ENCODE measurements around the gene EFNA3. TPM values are rescaled to one million over a fixed set of nuclear protein-coding genes. Genes with fewer than 3 reads are reported as not detected.

The EFNA3 gene
- total and polyA plus RNA-seq, 2 experiments from 2014 or later: 5.5 to 13.1 TPM

DNA sequence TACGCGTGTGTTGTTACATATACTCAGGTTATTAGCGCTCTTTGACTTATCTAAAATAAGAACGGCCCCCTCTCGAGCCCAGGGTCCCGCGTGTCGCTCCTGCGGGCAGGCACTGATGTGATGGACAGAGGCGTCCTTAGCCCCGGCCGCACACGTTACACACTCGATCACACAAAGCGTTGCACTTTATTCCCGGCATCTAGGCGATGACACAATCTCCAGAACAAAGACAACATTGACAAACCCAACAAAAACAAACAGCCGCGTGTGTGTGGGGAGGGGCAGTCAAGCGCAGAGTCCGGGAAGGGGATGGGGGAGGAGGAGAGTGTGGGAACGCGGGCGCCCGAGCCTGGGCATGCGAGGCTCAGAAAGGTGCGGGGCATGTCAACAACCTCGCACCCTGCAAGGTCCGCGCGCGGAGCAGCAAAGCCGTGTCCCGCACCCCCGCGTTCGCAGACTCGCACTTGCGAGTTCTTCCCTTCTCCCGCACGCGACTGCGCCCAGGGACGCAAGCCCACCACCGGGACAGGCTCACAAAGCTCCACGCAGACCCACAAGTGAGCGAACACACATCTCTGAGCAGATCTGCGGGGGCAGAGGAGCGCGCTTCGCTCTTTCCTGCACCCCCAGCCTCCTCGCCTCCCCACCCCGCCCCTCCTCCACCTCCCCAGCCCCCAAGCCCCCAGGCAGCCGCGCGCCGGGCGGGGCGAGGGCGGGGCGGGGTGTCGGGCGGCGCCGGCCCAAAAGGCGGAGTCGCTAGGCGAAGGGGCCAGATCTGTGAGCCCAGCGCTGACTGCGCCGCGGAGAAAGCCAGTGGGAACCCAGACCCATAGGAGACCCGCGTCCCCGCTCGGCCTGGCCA is 48.7 kb downstream of the EFNA3 start, which contains the start of gene EFNA1:
TSS of gene EFNA1 (plus strand) at position 772 of the 862 bp plus-strand sequence. CDS start 102 bp downstream, outside the sequence.
- Histone ChIP-seq H3K4me2 (peak within 1 kb of the TSS; percentile 98), H2AFZ (peak within 1 kb of the TSS; percentile 55), H4K20me1 (ENCODE audit: insufficient read depth, poor library complexity, severe bottlenecking) (no peaks in the 10 kb centered on the region), H3K79me2 (peaks cover 43% of the 10 kb centered on the region), H3K9me2 (replicated peaks; ENCODE audit: insufficient read depth) (no peaks in the 10 kb centered on the region), H3K27me3 (no peaks in the 10 kb centered on the region), H3K9me3 (ENCODE audit: low read depth) (no peaks in the 10 kb centered on the region), H3K27ac (peak within 1 kb of the TSS; percentile 97), H3K36me3 (replicated peaks; ENCODE audit: insufficient read depth, low read depth) (no peaks in the 10 kb centered on the region), H3K4me3 (peak within 1 kb of the TSS; percentile 45), H3K4me1 (ENCODE audit: insufficient read depth) (peaks cover 35% of the 10 kb centered on the region)
- WGBS (ENCODE audit: low lambda C conversion rate, missing lambda C conversion rate): 2% methylated on average over 47 of the region's 76 CpGs
- no peak for TF ChIP-seq EZH2phosphoT487 (IDR thresholded peaks at IDR 0.05; ENCODE audit: low read depth, severe bottlenecking, unreplicated experiment)
- no peak for TF ChIP-seq EZH2 (IDR thresholded peaks at IDR 0.05; ENCODE audit: borderline replicate concordance)
- TF ChIP-seq, protein P1, sequence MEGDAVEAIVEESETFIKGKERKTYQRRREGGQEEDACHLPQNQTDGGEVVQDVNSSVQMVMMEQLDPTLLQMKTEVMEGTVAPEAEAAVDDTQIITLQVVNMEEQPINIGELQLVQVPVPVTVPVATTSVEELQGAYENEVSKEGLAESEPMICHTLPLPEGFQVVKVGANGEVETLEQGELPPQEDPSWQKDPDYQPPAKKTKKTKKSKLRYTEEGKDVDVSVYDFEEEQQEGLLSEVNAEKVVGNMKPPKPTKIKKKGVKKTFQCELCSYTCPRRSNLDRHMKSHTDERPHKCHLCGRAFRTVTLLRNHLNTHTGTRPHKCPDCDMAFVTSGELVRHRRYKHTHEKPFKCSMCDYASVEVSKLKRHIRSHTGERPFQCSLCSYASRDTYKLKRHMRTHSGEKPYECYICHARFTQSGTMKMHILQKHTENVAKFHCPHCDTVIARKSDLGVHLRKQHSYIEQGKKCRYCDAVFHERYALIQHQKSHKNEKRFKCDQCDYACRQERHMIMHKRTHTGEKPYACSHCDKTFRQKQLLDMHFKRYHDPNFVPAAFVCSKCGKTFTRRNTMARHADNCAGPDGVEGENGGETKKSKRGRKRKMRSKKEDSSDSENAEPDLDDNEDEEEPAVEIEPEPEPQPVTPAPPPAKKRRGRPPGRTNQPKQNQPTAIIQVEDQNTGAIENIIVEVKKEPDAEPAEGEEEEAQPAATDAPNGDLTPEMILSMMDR (IDR thresholded peaks at IDR 0.05; ENCODE audit: poor library complexity): no peak
- peak; percentile 88 for DNase-seq (ENCODE audit: low spot score)

DNA sequence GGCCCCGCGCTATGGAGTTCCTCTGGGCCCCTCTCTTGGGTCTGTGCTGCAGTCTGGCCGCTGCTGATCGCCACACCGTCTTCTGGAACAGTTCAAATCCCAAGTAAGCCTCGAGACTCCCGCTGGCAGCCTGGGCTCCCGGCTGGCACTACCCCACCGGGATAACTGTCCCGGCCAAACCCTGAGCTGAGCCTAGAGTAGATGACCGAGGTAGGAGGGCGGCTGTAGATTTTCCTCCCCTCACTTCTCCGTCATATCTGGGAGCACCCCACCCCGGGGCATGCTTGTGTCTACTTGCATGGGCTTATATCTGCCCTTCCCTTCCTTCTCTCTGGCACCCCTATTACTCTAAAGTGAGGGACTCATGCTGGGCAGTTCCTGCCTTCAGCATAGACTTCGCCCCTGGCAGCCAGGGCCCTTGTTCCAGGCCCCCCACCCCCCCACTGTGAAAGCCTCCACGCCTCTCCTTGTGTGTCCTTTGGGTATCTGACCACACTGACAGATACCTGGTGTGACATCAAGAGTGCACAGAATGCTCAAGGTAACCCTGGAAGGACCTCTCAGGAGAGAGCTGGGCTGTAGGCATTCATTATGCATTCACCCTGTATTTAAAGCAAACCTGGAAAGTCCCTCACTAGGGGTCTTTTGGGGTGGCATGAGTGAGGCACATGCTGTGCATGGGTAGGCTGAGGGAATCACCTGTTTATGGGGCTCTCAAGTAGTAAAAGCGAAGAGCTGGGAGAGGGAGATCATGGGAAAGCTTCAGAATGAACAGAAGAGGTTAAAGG is 49.5 kb downstream of the EFNA3 start:
- Histone ChIP-seq H3K4me2 (peak overlapping the region; percentile 98), H3K9me3 (ENCODE audit: low read depth) (no peaks in the 10 kb centered on the region), H3K27me3 (no peaks in the 10 kb centered on the region), H3K27ac (peak overlapping the region; percentile 97), H4K20me1 (ENCODE audit: insufficient read depth, poor library complexity, severe bottlenecking) (no peaks in the 10 kb centered on the region), H3K79me2 (peaks cover 47% of the 10 kb centered on the region), H2AFZ (no peak overlapping the region), H3K9me2 (replicated peaks; ENCODE audit: insufficient read depth) (no peaks in the 10 kb centered on the region), H3K4me1 (ENCODE audit: insufficient read depth) (peaks cover 35% of the 10 kb centered on the region), H3K4me3 (peak overlapping the region; percentile 45), H3K36me3 (replicated peaks; ENCODE audit: insufficient read depth, low read depth) (no peaks in the 10 kb centered on the region)
- TF ChIP-seq EZH2phosphoT487 (IDR thresholded peaks at IDR 0.05; ENCODE audit: low read depth, severe bottlenecking, unreplicated experiment): no peak
- TF ChIP-seq EZH2 (IDR thresholded peaks at IDR 0.05; ENCODE audit: borderline replicate concordance): no peak
- WGBS (ENCODE audit: low lambda C conversion rate, missing lambda C conversion rate): 6% methylated on average over 17 of the region's 17 CpGs
- no peak for DNase-seq (ENCODE audit: low spot score)

DNA sequence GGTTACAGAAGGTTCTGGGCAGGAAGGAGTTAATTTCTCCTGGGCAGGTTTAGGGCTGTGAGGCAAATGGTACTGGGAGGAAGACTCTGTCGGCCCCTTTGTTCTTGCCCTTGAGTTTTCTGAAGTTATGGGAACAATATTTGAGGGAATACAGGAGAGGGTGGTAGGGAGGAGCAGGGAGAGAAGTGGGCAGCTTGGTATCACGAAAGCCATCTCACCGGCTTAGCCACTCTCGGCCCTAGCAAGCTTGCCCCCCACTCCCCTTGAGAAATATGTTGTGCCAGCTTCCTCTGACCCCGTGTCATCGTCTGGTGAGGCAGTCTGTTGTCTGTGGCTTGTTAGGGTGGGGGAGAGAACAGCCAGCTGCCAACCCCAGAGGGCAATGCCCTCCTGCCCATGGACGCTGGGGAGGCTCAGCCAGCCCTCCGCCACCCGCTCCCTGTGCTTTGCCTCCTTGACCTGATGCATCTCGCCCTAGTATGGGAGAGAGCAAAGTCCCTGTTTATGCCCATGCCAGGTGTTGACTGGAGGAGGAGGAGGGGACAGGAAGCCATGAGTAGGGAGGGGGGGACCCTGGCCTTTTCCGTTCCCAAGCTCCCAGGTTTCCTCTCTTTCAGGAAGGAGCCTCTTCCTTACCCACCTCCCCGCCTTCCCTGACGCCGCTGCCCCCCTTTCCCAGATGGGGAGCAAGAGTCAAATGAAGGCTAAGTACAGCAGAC is 50.3 kb downstream of the EFNA3 start:
- Histone ChIP-seq H3K27ac (peak overlapping the region; percentile 97), H3K36me3 (replicated peaks; ENCODE audit: insufficient read depth, low read depth) (no peaks in the 10 kb centered on the region), H3K4me1 (ENCODE audit: insufficient read depth) (peaks cover 37% of the 10 kb centered on the region), H3K27me3 (no peaks in the 10 kb centered on the region), H4K20me1 (ENCODE audit: insufficient read depth, poor library complexity, severe bottlenecking) (no peaks in the 10 kb centered on the region), H3K4me2 (peak overlapping the region; percentile 98), H2AFZ (no peak overlapping the region), H3K4me3 (peak overlapping the region; percentile 45), H3K79me2 (peaks cover 47% of the 10 kb centered on the region), H3K9me3 (ENCODE audit: low read depth) (no peaks in the 10 kb centered on the region), H3K9me2 (replicated peaks; ENCODE audit: insufficient read depth) (no peaks in the 10 kb centered on the region)
- WGBS (ENCODE audit: low lambda C conversion rate, missing lambda C conversion rate): 15% methylated on average over 14 of the region's 14 CpGs
- TF ChIP-seq EZH2phosphoT487 (IDR thresholded peaks at IDR 0.05; ENCODE audit: low read depth, severe bottlenecking, unreplicated experiment): no peak
- no peak for TF ChIP-seq EZH2 (IDR thresholded peaks at IDR 0.05; ENCODE audit: borderline replicate concordance)
- TF ChIP-seq, protein P1 (IDR thresholded peaks at IDR 0.05; ENCODE audit: poor library complexity): no peak
- peak; percentile 70 for DNase-seq (ENCODE audit: low spot score)
